ENCODE data around the gene CKMT1A. TPM values are rescaled to one million over a fixed set of nuclear protein-coding genes. Genes with fewer than 3 reads are reported as not detected.
"Not testable (repeated sequence)": the region's sequence is repeated elsewhere in the genome, so short reads cannot be mapped to it uniquely, and the experiment has no call there.

The CKMT1A gene
- total RNA-seq, result 4.0 TPM in 2 replicates
- long read RNA-seq, transcript CKMT1A-204 (10 exons, 1,779 nt), result minor isoform, 5 of 19 reads
- long read RNA-seq, transcript CKMT1A-202 (9 exons, 1,911 nt), result major isoform, 14 of 19 reads
- long read RNA-seq, partial matches to known transcripts, result 0 of 19 reads
- long read RNA-seq, other reads (novel, unspliced or antisense), result 0 of 19 reads

- H3K27ac Mint-ChIP-seq; H3K4me1 Mint-ChIP-seq (ENCODE audit: low read depth); DNase-seq (ENCODE audit: low spot score, unreplicated experiment); H3K4me3 Mint-ChIP-seq (ENCODE audit: low read depth); H3K36me3 Mint-ChIP-seq (ENCODE audit: insufficient read depth); H3K9me3 Mint-ChIP-seq (ENCODE audit: low read depth): not testable (repeated sequence)
- peaks cover 14% of the 10 kb centered on the region for H3K27me3 Mint-ChIP-seq
Observed at GRCh38 chr15:43693148-43694022, at the start of gene CKMT1A. CKMT1A (plus strand) TSS chr15:43693859; CDS start chr15:43694051, 192 bp downstream.

DNA sequence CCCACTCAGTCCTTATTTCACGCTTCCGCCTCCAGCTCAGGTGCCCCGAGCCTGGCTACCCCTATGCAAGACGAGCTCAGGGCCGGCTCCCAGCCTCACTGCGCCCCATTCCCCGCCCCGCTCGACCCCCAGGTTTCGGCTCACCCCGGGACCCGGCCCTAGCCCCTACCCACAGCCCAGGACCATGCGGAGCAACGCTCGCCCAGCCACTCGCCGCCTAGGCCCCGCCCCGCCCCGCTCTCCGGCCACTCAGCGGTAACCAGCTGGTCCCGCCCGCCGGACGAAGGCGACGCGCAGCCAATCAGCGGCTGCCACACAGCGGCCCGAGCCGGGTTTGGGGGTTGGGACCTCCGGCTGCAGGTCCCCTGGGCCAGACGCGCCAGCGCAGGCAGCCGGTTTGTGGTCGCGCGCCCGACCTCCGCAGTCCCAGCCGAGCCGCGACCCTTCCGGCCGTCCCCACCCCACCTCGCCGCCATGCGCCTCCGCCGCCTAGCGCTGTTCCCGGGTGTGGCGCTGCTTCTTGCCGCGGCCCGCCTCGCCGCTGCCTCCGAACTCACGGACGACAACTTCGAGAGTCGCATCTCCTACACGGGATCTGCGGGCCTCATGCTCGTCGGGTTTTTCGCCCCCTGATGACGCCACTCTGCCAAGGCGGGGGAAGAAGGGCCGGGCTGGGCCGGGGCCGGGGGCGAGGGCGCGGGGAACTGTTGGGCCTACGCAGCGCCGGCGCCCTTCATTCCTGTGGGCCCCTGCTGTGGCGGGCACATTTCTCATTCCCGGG lies 44.8 kb upstream of the CKMT1A start, which contains the start of gene CATSPER2:
CATSPER2 (minus strand) TSS at position 196 of the 781 bp plus-strand sequence. CDS start 783 bp downstream, outside the sequence.
- no peak for DNase-seq (ENCODE audit: low spot score, unreplicated experiment)

DNA sequence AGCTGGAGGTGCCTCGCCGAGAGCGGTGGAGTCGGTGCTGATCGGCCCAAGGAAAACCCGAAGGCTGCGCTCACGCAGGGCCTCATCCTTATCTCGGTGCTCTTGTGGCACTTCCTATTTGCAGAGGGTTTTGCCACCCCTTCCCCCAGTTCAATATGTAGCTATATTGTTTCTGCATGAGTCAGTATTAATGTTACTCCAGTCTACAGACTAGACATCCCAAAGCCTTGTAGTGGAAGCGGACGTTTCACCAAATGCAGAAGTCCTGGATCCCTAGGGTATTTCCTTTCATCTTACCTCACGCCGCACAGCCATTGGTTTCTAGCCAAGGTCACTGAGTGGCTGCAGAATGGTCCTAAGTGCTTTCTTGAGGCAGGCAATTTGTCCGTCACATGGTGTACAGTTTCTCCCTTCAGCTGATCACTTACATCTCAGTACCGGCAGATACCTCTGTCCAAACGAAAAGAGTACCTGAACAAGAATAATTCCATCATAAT lies 44.2 kb upstream of the CKMT1A start:
- H3K27me3 Mint-ChIP-seq; H3K9me3 Mint-ChIP-seq (ENCODE audit: low read depth); DNase-seq (ENCODE audit: low spot score, unreplicated experiment); H3K4me1 Mint-ChIP-seq (ENCODE audit: low read depth); H3K4me3 Mint-ChIP-seq (ENCODE audit: low read depth); H3K27ac Mint-ChIP-seq: not testable (repeated sequence)
- peaks cover 17% of the 10 kb centered on the region for H3K36me3 Mint-ChIP-seq (ENCODE audit: insufficient read depth)

More for the DNA sequence above, 44.8 kb upstream of the CKMT1A start, which contains the start of gene CATSPER2:
- peaks cover 9% of the 10 kb centered on the region for H3K9me3 Mint-ChIP-seq (ENCODE audit: low read depth)
- H3K4me3 Mint-ChIP-seq (ENCODE audit: low read depth), result no peak within 1 kb of the TSS
- H3K4me1 Mint-ChIP-seq (ENCODE audit: low read depth), result no peaks in the 10 kb centered on the region
- TF ChIP-seq, protein P1, sequence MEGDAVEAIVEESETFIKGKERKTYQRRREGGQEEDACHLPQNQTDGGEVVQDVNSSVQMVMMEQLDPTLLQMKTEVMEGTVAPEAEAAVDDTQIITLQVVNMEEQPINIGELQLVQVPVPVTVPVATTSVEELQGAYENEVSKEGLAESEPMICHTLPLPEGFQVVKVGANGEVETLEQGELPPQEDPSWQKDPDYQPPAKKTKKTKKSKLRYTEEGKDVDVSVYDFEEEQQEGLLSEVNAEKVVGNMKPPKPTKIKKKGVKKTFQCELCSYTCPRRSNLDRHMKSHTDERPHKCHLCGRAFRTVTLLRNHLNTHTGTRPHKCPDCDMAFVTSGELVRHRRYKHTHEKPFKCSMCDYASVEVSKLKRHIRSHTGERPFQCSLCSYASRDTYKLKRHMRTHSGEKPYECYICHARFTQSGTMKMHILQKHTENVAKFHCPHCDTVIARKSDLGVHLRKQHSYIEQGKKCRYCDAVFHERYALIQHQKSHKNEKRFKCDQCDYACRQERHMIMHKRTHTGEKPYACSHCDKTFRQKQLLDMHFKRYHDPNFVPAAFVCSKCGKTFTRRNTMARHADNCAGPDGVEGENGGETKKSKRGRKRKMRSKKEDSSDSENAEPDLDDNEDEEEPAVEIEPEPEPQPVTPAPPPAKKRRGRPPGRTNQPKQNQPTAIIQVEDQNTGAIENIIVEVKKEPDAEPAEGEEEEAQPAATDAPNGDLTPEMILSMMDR (IDR thresholded peaks at IDR 0.05; ENCODE audit: unreplicated experiment), result no peak
- H3K27me3 Mint-ChIP-seq, result no peaks in the 10 kb centered on the region
- H3K36me3 Mint-ChIP-seq (ENCODE audit: insufficient read depth), result peaks cover 17% of the 10 kb centered on the region
- H3K27ac Mint-ChIP-seq, result no peak within 1 kb of the TSS

GRCh38 chr15:43659727-43660126 lies 33.9 kb upstream of the CKMT1A start:
- H3K36me3 Mint-ChIP-seq (ENCODE audit: insufficient read depth); H3K4me3 Mint-ChIP-seq (ENCODE audit: low read depth); H3K9me3 Mint-ChIP-seq (ENCODE audit: low read depth); DNase-seq (ENCODE audit: low spot score, unreplicated experiment); H3K27ac Mint-ChIP-seq; H3K27me3 Mint-ChIP-seq; H3K4me1 Mint-ChIP-seq (ENCODE audit: low read depth): not testable (repeated sequence)

DNA sequence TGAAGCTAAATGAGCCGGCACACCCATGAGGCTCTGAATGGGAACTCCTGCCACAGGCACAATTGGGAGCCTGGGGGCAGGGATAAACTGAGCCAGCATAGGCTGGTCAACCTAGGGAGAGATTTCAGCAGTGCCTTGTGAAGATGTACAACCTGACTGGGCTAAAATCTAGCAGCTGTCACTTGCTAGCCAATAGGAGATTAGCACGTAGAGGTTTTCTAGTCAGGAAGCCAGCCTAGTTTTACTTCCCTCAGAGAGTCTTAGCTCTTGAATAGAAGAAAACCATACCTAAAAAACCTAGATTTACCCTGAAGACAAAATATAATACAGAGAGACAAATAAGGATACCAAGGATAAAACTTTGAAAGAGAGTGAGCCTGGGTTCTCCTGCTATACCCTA lies 31.4 kb upstream of the CKMT1A start:
- not testable (repeated sequence) for DNase-seq (ENCODE audit: low spot score, unreplicated experiment); H3K27me3 Mint-ChIP-seq; H3K27ac Mint-ChIP-seq; H3K36me3 Mint-ChIP-seq (ENCODE audit: insufficient read depth); H3K4me1 Mint-ChIP-seq (ENCODE audit: low read depth); H3K4me3 Mint-ChIP-seq (ENCODE audit: low read depth); H3K9me3 Mint-ChIP-seq (ENCODE audit: low read depth)

DNA sequence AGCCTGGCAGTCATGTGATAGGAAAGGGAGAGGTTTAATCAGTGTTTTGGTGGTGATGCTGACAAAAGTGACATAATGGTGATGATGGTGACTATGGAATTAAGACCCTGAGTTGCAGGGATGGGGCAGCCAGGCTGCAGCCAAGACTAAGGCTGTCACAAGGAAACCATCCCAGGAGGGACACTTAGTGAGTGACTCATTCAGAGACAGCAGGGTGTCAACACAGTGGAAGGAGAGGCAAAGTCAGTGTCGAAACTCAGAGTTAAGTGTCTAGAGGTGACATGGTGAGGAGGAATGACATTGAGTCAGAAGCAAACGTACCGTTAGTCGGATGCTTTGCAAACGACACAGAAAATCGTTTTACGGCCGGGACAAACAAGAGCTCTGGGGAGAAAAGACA lies 30.3 kb upstream of the CKMT1A start:
- H3K27ac Mint-ChIP-seq; H3K4me3 Mint-ChIP-seq (ENCODE audit: low read depth); DNase-seq (ENCODE audit: low spot score, unreplicated experiment); H3K27me3 Mint-ChIP-seq; H3K9me3 Mint-ChIP-seq (ENCODE audit: low read depth); H3K4me1 Mint-ChIP-seq (ENCODE audit: low read depth); H3K36me3 Mint-ChIP-seq (ENCODE audit: insufficient read depth): not testable (repeated sequence)

GRCh38 chr15:43666177-43666576 lies 27.5 kb upstream of the CKMT1A start:
- H3K4me3 Mint-ChIP-seq (ENCODE audit: low read depth); DNase-seq (ENCODE audit: low spot score, unreplicated experiment); H3K9me3 Mint-ChIP-seq (ENCODE audit: low read depth); H3K27me3 Mint-ChIP-seq; H3K36me3 Mint-ChIP-seq (ENCODE audit: insufficient read depth); H3K4me1 Mint-ChIP-seq (ENCODE audit: low read depth); H3K27ac Mint-ChIP-seq: not testable (repeated sequence)

- not testable (repeated sequence) for DNase-seq (ENCODE audit: low spot score, unreplicated experiment); H3K36me3 Mint-ChIP-seq (ENCODE audit: insufficient read depth); H3K4me1 Mint-ChIP-seq (ENCODE audit: low read depth); H3K27me3 Mint-ChIP-seq; H3K4me3 Mint-ChIP-seq (ENCODE audit: low read depth); H3K27ac Mint-ChIP-seq; H3K9me3 Mint-ChIP-seq (ENCODE audit: low read depth)
Observed at GRCh38 chr15:43674175-43674574, 19.5 kb upstream of the CKMT1A start.

DNA sequence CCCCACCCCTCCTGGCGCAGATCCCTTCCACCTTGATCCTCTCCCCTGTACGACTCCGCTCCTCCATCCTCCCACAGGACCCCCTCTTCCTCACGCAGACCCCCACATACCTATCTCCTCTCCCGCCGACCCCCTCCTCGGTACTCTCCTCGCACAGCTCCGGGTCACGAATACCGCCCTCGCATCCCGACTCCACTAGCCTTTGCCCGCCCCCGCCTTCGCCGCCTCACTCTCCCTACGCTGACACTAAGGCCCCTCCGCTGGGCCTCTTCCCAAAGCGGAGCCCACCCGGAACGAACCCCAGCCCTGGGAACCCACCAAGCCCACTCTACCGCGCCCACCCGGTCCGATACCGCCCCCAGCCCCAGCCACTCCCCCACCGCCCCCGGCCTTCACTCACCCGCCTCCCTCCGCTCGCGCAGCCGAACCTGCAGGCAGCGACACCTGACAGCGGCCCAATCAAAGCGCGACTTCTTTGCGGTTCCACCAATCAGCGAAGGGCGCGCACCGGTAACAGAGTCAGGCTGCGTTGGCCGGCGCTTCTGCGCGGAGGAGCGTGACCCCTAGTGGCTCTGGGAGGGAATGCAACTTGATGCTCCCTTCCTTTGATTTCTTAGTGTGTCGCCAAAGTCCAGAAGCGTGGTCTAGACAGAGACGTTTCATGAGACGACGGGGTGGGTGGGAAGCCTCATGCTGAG lies 3.9 kb upstream of the CKMT1A start:
- not testable (repeated sequence) for H3K4me1 Mint-ChIP-seq (ENCODE audit: low read depth); H3K27me3 Mint-ChIP-seq; H3K27ac Mint-ChIP-seq; H3K36me3 Mint-ChIP-seq (ENCODE audit: insufficient read depth); H3K4me3 Mint-ChIP-seq (ENCODE audit: low read depth); H3K9me3 Mint-ChIP-seq (ENCODE audit: low read depth); DNase-seq (ENCODE audit: low spot score, unreplicated experiment)

DNA sequence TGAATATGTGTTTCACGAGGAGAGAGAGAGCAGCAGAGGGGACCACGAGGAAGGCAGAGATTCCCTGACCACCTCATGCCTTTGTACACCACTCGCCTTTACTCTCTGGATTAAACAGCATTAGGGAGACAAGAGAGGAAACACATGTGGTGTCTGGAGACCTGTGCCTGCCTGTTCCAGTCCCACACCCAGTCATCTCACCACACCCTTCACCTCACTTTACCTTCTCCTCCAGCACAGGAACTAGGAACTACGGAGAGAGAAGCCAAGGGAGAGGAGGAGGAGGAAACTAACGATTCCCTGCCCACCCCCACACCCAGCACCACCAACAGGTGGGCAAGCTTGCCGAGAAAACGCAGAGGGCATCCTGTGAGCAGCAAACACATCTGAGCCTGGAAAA lies 980 bp upstream of the CKMT1A start:
- H3K4me1 Mint-ChIP-seq (ENCODE audit: low read depth); H3K36me3 Mint-ChIP-seq (ENCODE audit: insufficient read depth); DNase-seq (ENCODE audit: low spot score, unreplicated experiment); H3K27ac Mint-ChIP-seq; H3K9me3 Mint-ChIP-seq (ENCODE audit: low read depth); H3K4me3 Mint-ChIP-seq (ENCODE audit: low read depth): not testable (repeated sequence)
- H3K27me3 Mint-ChIP-seq, result peaks cover 13% of the 10 kb centered on the region
